HCT116 (cell line): ENCODE results near the gene CDK5RAP1. TPM values are rescaled to one million over a fixed set of nuclear protein-coding genes. Genes with fewer than 3 reads are reported as not detected.

Source experiments
- ATAC-seq: fragments of 200-7000 bp; cut with Tn5 transposase; 2 replicates; pipeline ENCODE4 v1.9.1; 2020; ENCODE audit warnings: mild to moderate bottlenecking, moderate library complexity
- BruUV-seq: library from RNA; stranded (reverse); fragments of 400-500 nt; replicated peaks from 2 replicates; lab custom pipeline; 2021; lab: Mats Ljungman, UMichigan
- CTCF ChIA-PET: fragments of 300-600 bp; sonication (Branson Sonifier 250); formaldehyde crosslinking; loops from one replicate; lab custom pipeline; 2021; ENCODE audit warnings: antibody characterized with exemption; lab: Charles Lee
- POLR2A ChIA-PET: fragments of 300-600, 350-600 bp; sonication (Branson Sonifier 250); formaldehyde crosslinking; loops from one replicate; lab custom pipeline; 2021; ENCODE audit warnings: antibody characterized with exemption; lab: Charles Lee
- RAD21 ChIA-PET, 2 experiments: fragments of 300-600 bp; sonication (Branson Sonifier 250); formaldehyde crosslinking; loops; one replicate each; lab custom pipeline; 2023; ENCODE audit warnings: low total read pairs in 2 of 2; ENCODE audit not compliant: uncharacterized antibody in 2 of 2, unreplicated experiment in 2 of 2, low non-redundant PET in 1 of 2; lab: Charles Lee
- DNase-seq: peaks from one replicate; pipeline ENCODE4 v3.0.0-alpha.2; 2010; ENCODE audit warnings: low read depth, low spot score
- H2AFZ ChIP-seq: fragments of 200-600 bp; shearing (Covaris generic), sonication (generic); 2 replicates; pipeline ENCODE4 v1.6.1; 2017; ENCODE audit warnings: low read depth, mixed run types, mixed read lengths, antibody characterized with exemption, low read length; ENCODE audit not compliant: poor library complexity, severe bottlenecking
- H3K27ac ChIP-seq: 2 replicates; pipeline ENCODE4 v1.5.1; 2012; ENCODE audit warnings: low read depth, low read length
- H3K27me3 ChIP-seq: fragments of 200-600 bp; sonication (generic); 2 replicates; pipeline ENCODE4 v1.6.1; 2016; ENCODE audit warnings: mixed run types, low read length, mixed read lengths; ENCODE audit not compliant: insufficient read depth
- H3K36me3 ChIP-seq, 2 experiments: fragments of 200-500 bp in 1 of 2; fragments of 200-600 bp in 1 of 2; sonication (Bioruptor generic) in 1 of 2; sonication (generic) in 1 of 2; 2 replicates each; pipeline versions ENCODE4 v1.5.1 to v1.6.1; 2014 to 2016; ENCODE audit warnings: low read length in 2 of 2, inconsistent platforms in 1 of 2, mixed read lengths in 1 of 2, mixed run types in 1 of 2; ENCODE audit not compliant: insufficient read depth in 2 of 2, control insufficient read depth in 1 of 2
- H3K4me1 ChIP-seq, 2 experiments: fragments of 200-600 bp in 1 of 2; sonication (generic) in 1 of 2; 2 replicates each; pipeline versions ENCODE4 v1.5.1 to v1.6.1; 2012 to 2017; ENCODE audit warnings: low read length in 2 of 2, inconsistent platforms in 1 of 2, mild to moderate bottlenecking in 1 of 2, mixed read lengths in 1 of 2, mixed run types in 1 of 2, moderate library complexity in 1 of 2; ENCODE audit not compliant: insufficient read depth in 2 of 2, control insufficient read depth in 1 of 2
- H3K4me2 ChIP-seq: fragments of 200-600 bp; sonication (generic); 2 replicates; pipeline ENCODE4 v1.6.1; 2017; ENCODE audit warnings: mixed run types, low read length, mixed read lengths
- H3K4me3 ChIP-seq, 2 experiments: fragments of 200-600 bp in 1 of 2; sonication (generic) in 1 of 2; replicated peaks in 1 of 2; 2 replicates each; pipeline ENCODE4 v1.5.1; 2011 to 2016; ENCODE audit warnings: low read length in 2 of 2, control low read depth in 1 of 2, low read depth in 1 of 2, mild to moderate bottlenecking in 1 of 2, mixed read lengths in 1 of 2, mixed run types in 1 of 2
- H3K79me2 ChIP-seq: fragments of 200-600 bp; sonication (generic); 2 replicates; pipeline ENCODE4 v1.6.1; 2017; ENCODE audit warnings: mild to moderate bottlenecking, mixed run types, low read length, moderate library complexity, mixed read lengths; ENCODE audit not compliant: insufficient read depth
- H3K9ac ChIP-seq: fragments of 200-600 bp; sonication (generic); 2 replicates; pipeline ENCODE4 v1.6.1; 2016; ENCODE audit warnings: low read length, mixed read lengths
- H3K9me2 ChIP-seq: fragments of 200-600 bp; sonication (generic), shearing (Covaris generic); 2 replicates; pipeline ENCODE4 v1.6.1; 2017; ENCODE audit warnings: mixed run types, mild to moderate bottlenecking, moderate library complexity; ENCODE audit not compliant: insufficient read depth
- H3K9me3 ChIP-seq, 2 experiments: fragments of 200-500 bp in 1 of 2; fragments of 200-600 bp in 1 of 2; sonication (Bioruptor generic) in 1 of 2; sonication (generic) in 1 of 2; 2 replicates each; pipeline ENCODE4 v1.6.1; 2014 to 2017; ENCODE audit warnings: low read length in 2 of 2, mixed read lengths in 2 of 2, inconsistent platforms in 1 of 2, low read depth in 1 of 2, mild to moderate bottlenecking in 1 of 2, mixed run types in 1 of 2, moderate library complexity in 1 of 2; ENCODE audit not compliant: control insufficient read depth in 1 of 2, insufficient read depth in 1 of 2
- H4K20me1 ChIP-seq: fragments of 200-600 bp; sonication (generic), shearing (Covaris generic); 2 replicates; pipeline ENCODE4 v1.6.1; 2017; ENCODE audit warnings: mixed run types, mild to moderate bottlenecking, moderate library complexity; ENCODE audit not compliant: insufficient read depth
- CBX3 ChIP-seq: IDR thresholded peaks from 2 replicates; pipeline ENCODE4 v1.6.1; 2012; ENCODE audit warnings: low read depth
- CEBPB ChIP-seq: IDR thresholded peaks from 2 replicates; pipeline ENCODE4 v1.6.1; 2012; ENCODE audit warnings: low read depth
- ELF1 ChIP-seq: IDR thresholded peaks from 2 replicates; pipeline ENCODE4 v1.6.1; 2012; ENCODE audit warnings: low read depth, borderline replicate concordance
- EZH2 ChIP-seq: fragments of 200-600 bp; sonication (generic); IDR thresholded peaks from 2 replicates; pipeline ENCODE4 v1.6.1; 2017; ENCODE audit warnings: antibody characterized with exemption, mixed run types
- EZH2phosphoT487 ChIP-seq: fragments of 200-600 bp; IDR thresholded peaks from 2 replicates; pipeline ENCODE4 v1.6.1; 2018; ENCODE audit warnings: antibody characterized with exemption, borderline replicate concordance
- FOSL1 ChIP-seq: IDR thresholded peaks from 2 replicates; pipeline ENCODE4 v1.6.1; 2012; ENCODE audit warnings: low read depth
- POLR2A ChIP-seq: IDR thresholded peaks from 2 replicates; pipeline ENCODE4 v1.7.0; 2011; ENCODE audit warnings: borderline replicate concordance; ENCODE audit not compliant: insufficient read depth, insufficient read length; ENCODE audit errors: extremely low read depth
- POLR2AphosphoS5 ChIP-seq: IDR thresholded peaks from 2 replicates; pipeline ENCODE4 v1.6.1; 2011; ENCODE audit warnings: mild to moderate bottlenecking, low read depth, low read length, moderate library complexity
- SP1 ChIP-seq: IDR thresholded peaks from 2 replicates; pipeline ENCODE4 v1.6.1; 2012; ENCODE audit warnings: low read depth
- ZFX ChIP-seq: fragments of 450-650 bp; IDR thresholded peaks from 2 replicates; pipeline ENCODE4 v1.6.1; 2017
- intact Hi-C: fragments of 100-400 bp; cut with micrococcal nuclease; formaldehyde crosslinking; loops from 2 replicates; pipeline ENCODE4 v1.10.0; 2022
- total RNA-seq: library from RNA; stranded (reverse); gene quantifications from one replicate; pipeline ENCODE4 v1.2.1, GENCODE V29; 2021; ENCODE audit not compliant: unreplicated experiment
- TF ChIP-seq, protein P1 (sequence below): IDR thresholded peaks from 2 replicates; pipeline ENCODE4 v1.6.1; 2011; ENCODE audit warnings: mild to moderate bottlenecking, low read length, moderate library complexity; ENCODE audit not compliant: insufficient replicate concordance; ENCODE audit errors: extremely low read depth
- TF ChIP-seq, protein P2 (sequence below): IDR thresholded peaks from 2 replicates; pipeline ENCODE4 v1.6.1; 2012

The CDK5RAP1 gene
- total RNA-seq, 1 experiment from 2014 or later: 41.4 TPM

DNA sequence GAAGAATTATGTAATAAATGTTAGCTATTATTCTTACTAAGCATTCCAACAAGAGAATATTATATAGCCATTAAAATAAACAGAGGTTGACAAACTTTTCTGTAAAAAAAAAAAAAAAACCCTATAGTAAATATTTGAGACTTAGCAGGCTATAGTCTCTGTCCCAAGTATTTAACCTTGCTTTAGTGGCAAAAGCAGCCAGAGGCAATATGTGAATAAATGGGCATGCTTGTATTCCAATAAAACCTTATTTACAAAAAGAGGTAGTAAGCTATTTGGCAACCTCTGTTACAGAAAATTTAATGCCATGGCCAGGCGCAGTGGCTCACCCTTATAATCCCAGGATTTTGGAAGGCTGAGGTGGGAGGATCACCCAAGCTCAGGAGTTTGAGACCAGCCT lies 14.6 kb downstream of the CDK5RAP1 start:
- no peaks in the 10 kb centered on the region for H3K27me3 ChIP-seq
- no peak overlapping the region for H2AFZ ChIP-seq
- H3K9ac ChIP-seq: no peak overlapping the region
- intact Hi-C loops: no loop called here
- H3K9me2 ChIP-seq: no peaks in the 10 kb centered on the region
- H3K27ac ChIP-seq: no peak overlapping the region
- no peaks in the 10 kb centered on the region for H3K79me2 ChIP-seq
- peaks cover 33 to 38% of the 10 kb centered on the region in 2 experiments for H3K36me3 ChIP-seq
- ChIA-PET RAD21 (no interaction called here), CTCF (interaction anchor here (1.1 kb wide), 1 partner anchor 14 kb away, joined by 3 read pairs; no protein-coding TSS in a partner anchor), POLR2A (no interaction called here)
- no peak for TF ChIP-seq ZFX
- no peak for TF ChIP-seq ELF1
- TF ChIP-seq POLR2AphosphoS5: no peak
- TF ChIP-seq SP1: no peak
- no peak for TF ChIP-seq EZH2phosphoT487
- TF ChIP-seq CBX3: no peak
- TF ChIP-seq EZH2: no peak
- no peak for TF ChIP-seq POLR2A
- no peaks in the 10 kb centered on the region for H3K4me1 ChIP-seq
- no peak overlapping the region for H3K4me2 ChIP-seq
- no peaks in the 10 kb centered on the region for H4K20me1 ChIP-seq
- BruUV-seq: no TSS peak
- no peaks in the 10 kb centered on the region for H3K9me3 ChIP-seq
- H3K4me3 ChIP-seq: no peak overlapping the region
- ATAC-seq (no peak), DNase-seq (no peak)

DNA sequence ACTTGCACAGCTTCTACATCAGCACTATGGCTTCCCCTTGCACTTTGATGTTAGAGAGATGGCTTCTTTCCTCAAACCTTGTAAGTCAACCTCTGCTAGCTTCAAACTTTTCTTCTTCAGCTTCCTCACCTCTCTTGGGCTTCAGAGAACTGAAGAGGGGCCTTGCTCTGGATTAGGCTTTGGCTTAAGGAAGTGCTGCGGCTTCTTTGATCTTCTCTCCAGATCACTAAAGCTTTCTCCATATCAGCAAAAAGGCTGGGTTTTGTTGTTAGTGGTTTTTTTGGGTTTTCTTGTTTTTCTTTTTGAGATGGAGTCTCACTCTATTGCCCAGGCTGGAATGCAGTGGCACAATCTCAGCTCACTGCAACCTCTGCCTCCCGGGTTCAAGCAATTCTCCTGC lies 24.0 kb downstream of the CDK5RAP1 start:
- ATAC-seq: no peak
- no TSS peak for BruUV-seq
- POLR2A ChIA-PET: no interaction called here

More for the DNA sequence above, 24.0 kb downstream of the CDK5RAP1 start:
- intact Hi-C loops: no loop called here
- Histone ChIP-seq H3K27me3 (no peaks in the 10 kb centered on the region), H3K4me2 (no peak overlapping the region), H3K4me1 (no peaks in the 10 kb centered on the region), H3K36me3 (peaks cover 29 to 41% of the 10 kb centered on the region in 2 experiments), H3K9me2 (no peaks in the 10 kb centered on the region), H2AFZ (no peak overlapping the region), H3K9ac (no peak overlapping the region), H3K79me2 (no peaks in the 10 kb centered on the region), H3K4me3 (no peak overlapping the region), H3K9me3 (no peaks in the 10 kb centered on the region), H4K20me1 (no peaks in the 10 kb centered on the region), H3K27ac (no peak overlapping the region)
- DNase-seq: no peak
- ChIA-PET CTCF (no interaction called here), RAD21 (no interaction called here)
- TF ChIP-seq POLR2AphosphoS5: no peak
- TF ChIP-seq, protein P1, sequence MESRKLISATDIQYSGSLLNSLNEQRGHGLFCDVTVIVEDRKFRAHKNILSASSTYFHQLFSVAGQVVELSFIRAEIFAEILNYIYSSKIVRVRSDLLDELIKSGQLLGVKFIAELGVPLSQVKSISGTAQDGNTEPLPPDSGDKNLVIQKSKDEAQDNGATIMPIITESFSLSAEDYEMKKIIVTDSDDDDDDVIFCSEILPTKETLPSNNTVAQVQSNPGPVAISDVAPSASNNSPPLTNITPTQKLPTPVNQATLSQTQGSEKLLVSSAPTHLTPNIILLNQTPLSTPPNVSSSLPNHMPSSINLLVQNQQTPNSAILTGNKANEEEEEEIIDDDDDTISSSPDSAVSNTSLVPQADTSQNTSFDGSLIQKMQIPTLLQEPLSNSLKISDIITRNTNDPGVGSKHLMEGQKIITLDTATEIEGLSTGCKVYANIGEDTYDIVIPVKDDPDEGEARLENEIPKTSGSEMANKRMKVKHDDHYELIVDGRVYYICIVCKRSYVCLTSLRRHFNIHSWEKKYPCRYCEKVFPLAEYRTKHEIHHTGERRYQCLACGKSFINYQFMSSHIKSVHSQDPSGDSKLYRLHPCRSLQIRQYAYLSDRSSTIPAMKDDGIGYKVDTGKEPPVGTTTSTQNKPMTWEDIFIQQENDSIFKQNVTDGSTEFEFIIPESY: no peak
- TF ChIP-seq FOSL1: no peak
- TF ChIP-seq, protein P2, sequence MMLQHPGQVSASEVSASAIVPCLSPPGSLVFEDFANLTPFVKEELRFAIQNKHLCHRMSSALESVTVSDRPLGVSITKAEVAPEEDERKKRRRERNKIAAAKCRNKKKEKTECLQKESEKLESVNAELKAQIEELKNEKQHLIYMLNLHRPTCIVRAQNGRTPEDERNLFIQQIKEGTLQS: no peak
- no peak for TF ChIP-seq EZH2
- TF ChIP-seq CEBPB: no peak
